ENCODE data around the gene RAB36. TPM values are rescaled to one million over a fixed set of nuclear protein-coding genes. Genes with fewer than 3 reads are reported as not detected.

Gene RAB36
- total and polyA plus RNA-seq, 9 of the 15 experiments (the other 6 are each of a cell fraction or from before 2014, with no cell fraction given) = 0.04 to 0.50 (median 0.08) TPM; not detected in 3

DNA sequence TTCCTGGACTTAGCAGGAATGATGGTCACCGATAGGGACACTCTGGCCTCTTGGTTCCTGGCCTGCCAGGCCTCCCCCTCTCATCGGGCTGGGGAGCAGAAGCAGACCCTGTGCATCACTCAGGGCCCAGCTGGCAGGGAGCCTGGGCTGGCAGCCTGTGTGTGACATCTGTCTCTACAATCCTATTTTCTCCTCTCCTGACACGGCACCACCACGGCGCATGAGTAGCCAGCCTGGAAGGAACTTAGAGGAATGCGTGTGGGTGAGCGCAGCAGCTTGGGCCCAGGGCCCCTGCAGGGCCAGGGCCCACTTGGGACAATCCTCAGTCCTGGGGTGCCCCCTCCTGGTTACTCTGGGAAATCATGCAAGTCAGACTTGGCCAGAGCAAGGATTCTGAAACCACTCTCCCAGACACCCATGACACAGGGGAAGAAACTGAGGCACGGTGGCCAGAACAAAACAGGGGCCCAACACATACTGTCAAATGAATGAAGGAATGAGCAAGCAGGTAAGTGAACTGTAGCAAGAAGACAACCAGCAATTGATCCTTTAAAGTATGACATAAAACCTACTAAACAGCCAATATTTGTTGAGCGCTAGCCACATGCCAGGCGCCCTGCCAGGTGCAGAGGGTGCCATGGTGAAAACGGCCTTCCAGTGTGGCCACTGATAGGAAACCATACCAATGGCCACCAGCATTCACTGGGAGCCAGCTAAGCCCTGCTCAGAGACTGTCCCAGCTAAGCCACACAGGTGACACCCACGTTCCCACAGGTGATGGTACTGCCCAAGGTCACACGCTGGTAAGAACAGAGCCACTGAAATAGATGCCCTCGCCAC is 16.8 kb upstream of the RAB36 start (continued):
- TF ChIP-seq THRAP3 (IDR thresholded peaks at IDR 0.05; ENCODE audit: borderline replicate concordance) = no peak
- no peak for TF ChIP-seq FOXP1 (CRISPR knock-in tag; IDR thresholded peaks at IDR 0.05)
- no peak for TF ChIP-seq CBX1 (IDR thresholded peaks at IDR 0.05; ENCODE audit: low read depth)
- no peak for TF ChIP-seq RAD51 (IDR thresholded peaks at IDR 0.05; ENCODE audit: borderline replicate concordance, low read depth)
- TF ChIP-seq, protein P1, sequence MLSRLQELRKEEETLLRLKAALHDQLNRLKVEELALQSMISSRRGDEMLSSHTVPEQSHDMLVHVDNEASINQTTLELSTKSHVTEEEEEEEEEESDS (CRISPR knock-in tag; IDR thresholded peaks at IDR 0.05) = no peak
- TF ChIP-seq ZZZ3 (IDR thresholded peaks at IDR 0.05) = no peak
- TF ChIP-seq MYNN (IDR thresholded peaks at IDR 0.05) = no peak
- no peak for TF ChIP-seq MYNN (CRISPR knock-in tag; IDR thresholded peaks at IDR 0.05)
- TF ChIP-seq, protein P2, sequence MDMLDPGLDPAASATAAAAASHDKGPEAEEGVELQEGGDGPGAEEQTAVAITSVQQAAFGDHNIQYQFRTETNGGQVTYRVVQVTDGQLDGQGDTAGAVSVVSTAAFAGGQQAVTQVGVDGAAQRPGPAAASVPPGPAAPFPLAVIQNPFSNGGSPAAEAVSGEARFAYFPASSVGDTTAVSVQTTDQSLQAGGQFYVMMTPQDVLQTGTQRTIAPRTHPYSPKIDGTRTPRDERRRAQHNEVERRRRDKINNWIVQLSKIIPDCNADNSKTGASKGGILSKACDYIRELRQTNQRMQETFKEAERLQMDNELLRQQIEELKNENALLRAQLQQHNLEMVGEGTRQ (CRISPR knock-in tag; IDR thresholded peaks at IDR 0.05) = no peak
- TF ChIP-seq HDAC6 (IDR thresholded peaks at IDR 0.05; ENCODE audit: low read depth, low read length) = no peak
- TF ChIP-seq HNRNPLL (IDR thresholded peaks at IDR 0.05; ENCODE audit: low read depth, low read length, poor library complexity, severe bottlenecking) = no peak
- TF ChIP-seq, protein P3, sequence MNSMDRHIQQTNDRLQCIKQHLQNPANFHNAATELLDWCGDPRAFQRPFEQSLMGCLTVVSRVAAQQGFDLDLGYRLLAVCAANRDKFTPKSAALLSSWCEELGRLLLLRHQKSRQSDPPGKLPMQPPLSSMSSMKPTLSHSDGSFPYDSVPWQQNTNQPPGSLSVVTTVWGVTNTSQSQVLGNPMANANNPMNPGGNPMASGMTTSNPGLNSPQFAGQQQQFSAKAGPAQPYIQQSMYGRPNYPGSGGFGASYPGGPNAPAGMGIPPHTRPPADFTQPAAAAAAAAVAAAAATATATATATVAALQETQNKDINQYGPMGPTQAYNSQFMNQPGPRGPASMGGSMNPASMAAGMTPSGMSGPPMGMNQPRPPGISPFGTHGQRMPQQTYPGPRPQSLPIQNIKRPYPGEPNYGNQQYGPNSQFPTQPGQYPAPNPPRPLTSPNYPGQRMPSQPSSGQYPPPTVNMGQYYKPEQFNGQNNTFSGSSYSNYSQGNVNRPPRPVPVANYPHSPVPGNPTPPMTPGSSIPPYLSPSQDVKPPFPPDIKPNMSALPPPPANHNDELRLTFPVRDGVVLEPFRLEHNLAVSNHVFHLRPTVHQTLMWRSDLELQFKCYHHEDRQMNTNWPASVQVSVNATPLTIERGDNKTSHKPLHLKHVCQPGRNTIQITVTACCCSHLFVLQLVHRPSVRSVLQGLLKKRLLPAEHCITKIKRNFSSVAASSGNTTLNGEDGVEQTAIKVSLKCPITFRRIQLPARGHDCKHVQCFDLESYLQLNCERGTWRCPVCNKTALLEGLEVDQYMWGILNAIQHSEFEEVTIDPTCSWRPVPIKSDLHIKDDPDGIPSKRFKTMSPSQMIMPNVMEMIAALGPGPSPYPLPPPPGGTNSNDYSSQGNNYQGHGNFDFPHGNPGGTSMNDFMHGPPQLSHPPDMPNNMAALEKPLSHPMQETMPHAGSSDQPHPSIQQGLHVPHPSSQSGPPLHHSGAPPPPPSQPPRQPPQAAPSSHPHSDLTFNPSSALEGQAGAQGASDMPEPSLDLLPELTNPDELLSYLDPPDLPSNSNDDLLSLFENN (IDR thresholded peaks at IDR 0.05; ENCODE audit: low read depth in 2 of 2, low read length in 2 of 2) = peak in 1 of 2 experiments; percentile 88; a peak in 3 of 4 replicates
- no peak for TF ChIP-seq ZNF24 (IDR thresholded peaks at IDR 0.05)
- TF ChIP-seq CBFA2T2 (conservative IDR thresholded peaks at IDR 0.05) = no peak
- no peak for TF ChIP-seq NELFE (IDR thresholded peaks at IDR 0.05; ENCODE audit: insufficient read depth, insufficient read length)
- TF ChIP-seq ZNF695 (CRISPR knock-in tag; IDR thresholded peaks at IDR 0.05) = no peak
- TF ChIP-seq, protein P4, sequence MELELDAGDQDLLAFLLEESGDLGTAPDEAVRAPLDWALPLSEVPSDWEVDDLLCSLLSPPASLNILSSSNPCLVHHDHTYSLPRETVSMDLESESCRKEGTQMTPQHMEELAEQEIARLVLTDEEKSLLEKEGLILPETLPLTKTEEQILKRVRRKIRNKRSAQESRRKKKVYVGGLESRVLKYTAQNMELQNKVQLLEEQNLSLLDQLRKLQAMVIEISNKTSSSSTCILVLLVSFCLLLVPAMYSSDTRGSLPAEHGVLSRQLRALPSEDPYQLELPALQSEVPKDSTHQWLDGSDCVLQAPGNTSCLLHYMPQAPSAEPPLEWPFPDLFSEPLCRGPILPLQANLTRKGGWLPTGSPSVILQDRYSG (tag; conservative IDR thresholded peaks at IDR 0.05; ENCODE audit: low read depth) = no peak
- peak; percentile 81 for TF ChIP-seq ZNF384 (IDR thresholded peaks at IDR 0.05; ENCODE audit: low read depth, low read length)
- TF ChIP-seq ZC3H11A (IDR thresholded peaks at IDR 0.05; ENCODE audit: low read depth, low read length) = peak; percentile 99
- TF ChIP-seq NONO (IDR thresholded peaks at IDR 0.05; ENCODE audit: low read depth in 2 of 2, low read length in 1 of 2) = no peak
- no peak for TF ChIP-seq SAP30 (IDR thresholded peaks at IDR 0.05; ENCODE audit: borderline replicate concordance, insufficient read depth, low read depth, low read length, poor library complexity, severe bottlenecking)
- TF ChIP-seq CHD4 (IDR thresholded peaks at IDR 0.05; ENCODE audit: insufficient read depth, insufficient replicate concordance, low read depth, low read length, poor library complexity, severe bottlenecking) = no peak
- TF ChIP-seq PCBP2 (IDR thresholded peaks at IDR 0.05; ENCODE audit: low read depth, low read length, poor library complexity, severe bottlenecking) = no peak

Measured in K562 (cell line).